ENCODE data around the gene THAP6. TPM values are rescaled to one million over a fixed set of nuclear protein-coding genes. Genes with fewer than 3 reads are reported as not detected.

THAP6 gene
- total and polyA plus RNA-seq, 2 of the 8 experiments (the other 6 are each of a cell fraction or from before 2014, with no cell fraction given): 3.3 to 9.7 TPM

DNA sequence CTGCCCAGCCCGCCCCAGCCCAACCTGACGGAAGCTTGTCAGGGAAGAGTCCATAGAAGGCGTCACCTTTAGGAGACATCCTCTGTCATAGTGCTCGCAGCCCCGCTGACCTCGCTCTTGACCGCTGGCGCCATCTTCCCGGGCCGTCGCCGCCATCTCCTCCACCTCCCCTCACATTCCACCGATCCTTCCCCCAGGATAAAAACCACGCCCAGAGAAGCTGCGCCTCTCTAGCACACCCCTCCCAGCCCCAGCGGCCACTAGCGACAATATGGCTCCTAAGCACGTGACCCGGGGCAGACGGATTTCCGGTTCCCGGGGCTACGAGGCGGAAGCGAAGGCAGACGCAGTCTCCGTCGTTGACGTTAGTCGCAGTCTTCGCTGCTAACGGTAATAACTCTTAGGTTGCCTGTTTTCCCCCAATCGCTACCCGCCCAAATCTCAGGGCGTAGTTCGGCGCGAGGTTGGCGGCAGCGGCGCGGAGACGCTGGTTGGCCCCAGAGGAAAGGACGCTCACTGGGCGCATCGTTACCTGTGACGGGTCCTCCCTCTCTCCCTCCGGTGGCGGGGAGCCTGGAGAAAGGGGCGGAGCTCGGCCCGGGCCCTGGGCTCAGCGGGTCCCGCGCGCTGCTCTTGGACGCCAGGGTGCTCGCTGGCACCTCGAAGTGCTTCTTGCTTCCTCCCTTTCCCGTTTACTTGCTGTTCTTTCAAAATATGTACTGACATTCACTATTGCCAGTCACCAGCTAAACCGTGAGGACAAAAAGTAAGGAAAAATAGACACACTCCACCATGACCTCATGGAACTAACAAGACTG is at the start of gene THAP6, which contains the start of gene RCHY1 (continued):
- TF ChIP-seq, protein P1, sequence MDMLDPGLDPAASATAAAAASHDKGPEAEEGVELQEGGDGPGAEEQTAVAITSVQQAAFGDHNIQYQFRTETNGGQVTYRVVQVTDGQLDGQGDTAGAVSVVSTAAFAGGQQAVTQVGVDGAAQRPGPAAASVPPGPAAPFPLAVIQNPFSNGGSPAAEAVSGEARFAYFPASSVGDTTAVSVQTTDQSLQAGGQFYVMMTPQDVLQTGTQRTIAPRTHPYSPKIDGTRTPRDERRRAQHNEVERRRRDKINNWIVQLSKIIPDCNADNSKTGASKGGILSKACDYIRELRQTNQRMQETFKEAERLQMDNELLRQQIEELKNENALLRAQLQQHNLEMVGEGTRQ (IDR thresholded peaks at IDR 0.05; ENCODE audit: low read length): peak; percentile 95
- TF ChIP-seq ASH2L (IDR thresholded peaks at IDR 0.05; ENCODE audit: low read length): peak; percentile 99
- peak; percentile 95; the same call in 1 of the 2 replicates for TF ChIP-seq RBBP5 (IDR thresholded peaks at IDR 0.05; ENCODE audit: borderline replicate concordance, low read depth, low read length)
- TF ChIP-seq, protein P2, sequence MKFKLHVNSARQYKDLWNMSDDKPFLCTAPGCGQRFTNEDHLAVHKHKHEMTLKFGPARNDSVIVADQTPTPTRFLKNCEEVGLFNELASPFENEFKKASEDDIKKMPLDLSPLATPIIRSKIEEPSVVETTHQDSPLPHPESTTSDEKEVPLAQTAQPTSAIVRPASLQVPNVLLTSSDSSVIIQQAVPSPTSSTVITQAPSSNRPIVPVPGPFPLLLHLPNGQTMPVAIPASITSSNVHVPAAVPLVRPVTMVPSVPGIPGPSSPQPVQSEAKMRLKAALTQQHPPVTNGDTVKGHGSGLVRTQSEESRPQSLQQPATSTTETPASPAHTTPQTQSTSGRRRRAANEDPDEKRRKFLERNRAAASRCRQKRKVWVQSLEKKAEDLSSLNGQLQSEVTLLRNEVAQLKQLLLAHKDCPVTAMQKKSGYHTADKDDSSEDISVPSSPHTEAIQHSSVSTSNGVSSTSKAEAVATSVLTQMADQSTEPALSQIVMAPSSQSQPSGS (IDR thresholded peaks at IDR 0.05; ENCODE audit: low read length): no peak
- TF ChIP-seq POU5F1 (IDR thresholded peaks at IDR 0.05; ENCODE audit: low read depth, low read length): no peak
- no peak for TF ChIP-seq SIRT6 (IDR thresholded peaks at IDR 0.05; ENCODE audit: low read length)
- TF ChIP-seq SUZ12 (IDR thresholded peaks at IDR 0.05; ENCODE audit: low read length): no peak
- TF ChIP-seq GTF2F1 (IDR thresholded peaks at IDR 0.05; ENCODE audit: borderline replicate concordance, low read depth, low read length): peak; percentile 83; the same call in 1 of the 2 replicates
- TF ChIP-seq TCF12 (IDR thresholded peaks at IDR 0.05; ENCODE audit: low read depth, low read length): no peak
- TF ChIP-seq TBP (IDR thresholded peaks at IDR 0.05; ENCODE audit: low read depth, low read length): no peak; the same call in none of the 2 replicates
- TF ChIP-seq YY1 (IDR thresholded peaks at IDR 0.05; ENCODE audit: low read depth, low read length): peak; percentile 97
- peak; percentile 34 for TF ChIP-seq SAP30 (IDR thresholded peaks at IDR 0.05; ENCODE audit: insufficient read depth, insufficient replicate concordance, low read length)
- TF ChIP-seq HDAC2 (IDR thresholded peaks at IDR 0.05; ENCODE audit: borderline replicate concordance in 1 of 2, low read depth in 2 of 2, low read length in 2 of 2): no peak; a peak in 1 of 4 replicates
- TF ChIP-seq, protein P3, sequence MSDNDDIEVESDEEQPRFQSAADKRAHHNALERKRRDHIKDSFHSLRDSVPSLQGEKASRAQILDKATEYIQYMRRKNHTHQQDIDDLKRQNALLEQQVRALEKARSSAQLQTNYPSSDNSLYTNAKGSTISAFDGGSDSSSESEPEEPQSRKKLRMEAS (IDR thresholded peaks at IDR 0.05): peak; percentile 79
- TF ChIP-seq CEBPB (IDR thresholded peaks at IDR 0.05; ENCODE audit: low read depth, low read length): no peak
- TF ChIP-seq RXRA (IDR thresholded peaks at IDR 0.05; ENCODE audit: insufficient read depth, low read depth, low read length): no peak
- TF ChIP-seq EZH2 (IDR thresholded peaks at IDR 0.05; ENCODE audit: low read depth, low read length, severe bottlenecking): no peak
- peak; percentile 48; the same call in 1 of the 2 replicates for TF ChIP-seq KDM1A (IDR thresholded peaks at IDR 0.05; ENCODE audit: borderline replicate concordance, low read length)
- TF ChIP-seq JUN (IDR thresholded peaks at IDR 0.05; ENCODE audit: low read depth, low read length): no peak
- TF ChIP-seq FOSL1 (IDR thresholded peaks at IDR 0.05; ENCODE audit: insufficient read depth, low read depth, low read length): no peak
- no peak for TF ChIP-seq SP2 (IDR thresholded peaks at IDR 0.05; ENCODE audit: low read length)
